Endothelial cell of umbilical vein (primary cell): ENCODE measurements around the gene EPS8L1. TPM values are rescaled to one million over a fixed set of nuclear protein-coding genes. Genes with fewer than 3 reads are reported as not detected.

ENCODE experiments used
- BruUV-seq: library from RNA; stranded (reverse); fragments of 400-500 nt; replicated peaks from 2 replicates; lab custom pipeline; 2021; lab: Mats Ljungman, UMichigan
- CTCF ChIA-PET: fragments of 300-600, 350-600 bp; sonication (Branson Sonifier 250); formaldehyde crosslinking; loops from one replicate; lab custom pipeline; 2021; ENCODE audit warnings: antibody characterized with exemption, inconsistent platforms; lab: Charles Lee
- POLR2A ChIA-PET: fragments of 300-600, 350-600 bp; sonication (Branson Sonifier 250); formaldehyde crosslinking; loops from one replicate; lab custom pipeline; 2021; ENCODE audit warnings: antibody characterized with exemption, inconsistent platforms; lab: Charles Lee
- DNase-seq: peaks from one replicate; pipeline ENCODE4 v3.0.0-alpha.2; 2011; ENCODE audit warnings: low read depth, low spot score
- FAIRE-seq: peaks from 2 replicates; lab custom pipeline; 2011; peaks lifted over from hg19 to GRCh38; lab: Jason Lieb, UNC
- H2AFZ ChIP-seq: 2 replicates; pipeline ENCODE4 v1.6.0; 2012; ENCODE audit warnings: low read depth, low read length, control low read depth, inconsistent platforms
- H3K27ac ChIP-seq: 2 replicates; pipeline ENCODE4 v1.5.1; 2011; ENCODE audit warnings: low read depth, mild to moderate bottlenecking, control low read depth, low read length, moderate library complexity; ENCODE audit not compliant: insufficient read depth
- H3K27me3 ChIP-seq, 2 experiments: 2 replicates each; pipeline versions ENCODE4 v1.6.0 to v1.6.1; 2011; ENCODE audit warnings: low read length in 2 of 2, mixed read lengths in 1 of 2; ENCODE audit not compliant: control insufficient read depth in 2 of 2, insufficient read depth in 2 of 2
- H3K36me3 ChIP-seq, 2 experiments: 2 replicates in 1 of 2; 3 replicates in 1 of 2; pipeline ENCODE4 v1.5.1; 2011; ENCODE audit warnings: low read length in 2 of 2, mild to moderate bottlenecking in 1 of 2, moderate library complexity in 1 of 2; ENCODE audit not compliant: control insufficient read depth in 2 of 2, insufficient read depth in 2 of 2; ENCODE audit errors: extremely low read depth in 1 of 2
- H3K4me1 ChIP-seq: 3 replicates; pipeline ENCODE4 v1.5.1; 2011; ENCODE audit warnings: mild to moderate bottlenecking, low read length; ENCODE audit not compliant: control insufficient read depth, insufficient read depth; ENCODE audit errors: extremely low read depth
- H3K4me2 ChIP-seq: 2 replicates; pipeline ENCODE4 v1.6.1; 2011; ENCODE audit warnings: low read length, control low read depth, mixed read lengths; ENCODE audit not compliant: insufficient read depth
- H3K4me3 ChIP-seq, 3 experiments: fragments of 200-600 bp in 1 of 3; sonication (generic), shearing (Covaris generic) in 1 of 3; replicated peaks in 1 of 3; 2 replicates each; pipeline ENCODE4 v1.5.1; 2011 to 2016; ENCODE audit warnings: control low read depth in 3 of 3, low read length in 3 of 3, mild to moderate bottlenecking in 2 of 3, inconsistent platforms in 1 of 3, low read depth in 1 of 3, moderate library complexity in 1 of 3; ENCODE audit not compliant: insufficient read depth in 1 of 3
- H3K79me2 ChIP-seq: 2 replicates; pipeline ENCODE4 v1.6.0; 2012; ENCODE audit warnings: low read length, inconsistent platforms; ENCODE audit not compliant: control insufficient read depth, insufficient read depth
- H3K9ac ChIP-seq: replicated peaks from 2 replicates; pipeline ENCODE3; 2011; ENCODE audit warnings: low read length, control low read depth; ENCODE audit not compliant: insufficient read depth; ENCODE audit errors: extremely low read depth
- H3K9me1 ChIP-seq: replicated peaks from 3 replicates; pipeline ENCODE4 v1.6.0; 2011; ENCODE audit warnings: mild to moderate bottlenecking, low read length; ENCODE audit not compliant: control insufficient read depth, insufficient read depth; ENCODE audit errors: extremely low read depth
- H3K9me3 ChIP-seq: replicated peaks from 2 replicates; pipeline ENCODE4 v1.5.1; 2012; ENCODE audit warnings: low read length, inconsistent platforms; ENCODE audit not compliant: control insufficient read depth, insufficient read depth
- H4K20me1 ChIP-seq: replicated peaks from 2 replicates; pipeline ENCODE3; 2011; ENCODE audit warnings: mild to moderate bottlenecking, low read length; ENCODE audit not compliant: control insufficient read depth, insufficient read depth; ENCODE audit errors: extremely low read depth
- CTCF ChIP-seq, 2 donors: IDR thresholded peaks; 1 replicate in 1 of 2; 2 replicates in 1 of 2; pipeline ENCODE4 v1.5.1; 2011; ENCODE audit warnings: low read length in 2 of 2, mild to moderate bottlenecking in 2 of 2, moderate library complexity in 2 of 2, control low read depth in 1 of 2, inconsistent platforms in 1 of 2, low read depth in 1 of 2; ENCODE audit not compliant: insufficient read depth in 1 of 2; ENCODE audit errors: extremely low read depth in 1 of 2
- EZH2 ChIP-seq: IDR thresholded peaks from 2 replicates; pipeline ENCODE4 v1.6.1; 2012; ENCODE audit warnings: borderline replicate concordance, low read depth, mild to moderate bottlenecking, moderate library complexity, low read length, inconsistent platforms; ENCODE audit not compliant: severe bottlenecking
- dilution Hi-C: fragments of 300-500 bp; cut with MboI; formaldehyde crosslinking; loops from one replicate; pipeline ENCODE4 v1.15.0; 2019; ENCODE audit warnings: low sequenced_read_pairs; ENCODE audit not compliant: extremely low pct_ligation_motif_present
- intact Hi-C: fragments of 100-400 bp; cut with micrococcal nuclease; formaldehyde crosslinking; loops from one replicate; pipeline ENCODE4 v1.10.0; 2022
- polyA plus RNA-seq, 4 experiments: library from polyadenylated mRNA; depleted of rRNA in 3 of 4; stranded (reverse) in 3 of 4; unstranded in 1 of 4; fragments of >200 nt; gene quantifications; 2 replicates each; pipeline versions ENCODE4 v1.2.1 to v1.2.3, GENCODE V29; 2011 to 2012; ENCODE audit warnings: missing spikeins in 1 of 4
- total RNA-seq: library from RNA; stranded (reverse); gene quantifications from 2 replicates; pipeline ENCODE4 v1.2.3, GENCODE V29; 2021

Gene EPS8L1
- total and polyA plus RNA-seq, 2 donors (not counting 3 experiments of a cell fraction or from before 2014, with no cell fraction given) = 15.9 to 28.9 TPM

- POLR2A ChIA-PET = no interaction called here
- dilution Hi-C loops = no loop called here
Observed at GRCh38 chr19:55132453-55133129, 56.9 kb downstream of the EPS8L1 start.

More at GRCh38 chr19:55132453-55133129, 56.9 kb downstream of the EPS8L1 start:
- Histone ChIP-seq H3K4me3 (no peak overlapping the region), H3K27ac (no peak overlapping the region), H3K9ac (no peak overlapping the region), H3K27me3 (peaks cover 0 to 4% of the 10 kb centered on the region in 2 experiments), H4K20me1 (no peaks in the 10 kb centered on the region), H2AFZ (no peak overlapping the region), H3K4me1 (no peaks in the 10 kb centered on the region), H3K9me3 (no peaks in the 10 kb centered on the region), H3K4me2 (no peak overlapping the region), H3K79me2 (no peaks in the 10 kb centered on the region), H3K9me1 (no peaks in the 10 kb centered on the region), H3K36me3 (no peaks in the 10 kb centered on the region)
- intact Hi-C loops = loop anchor here (1.0 to 10.0 kb wide), 3 partner anchors 44 to 651 kb away; no protein-coding TSS in a partner anchor
- BruUV-seq = no TSS peak
- CTCF ChIA-PET = interaction anchor here (0.7 to 2.9 kb wide), 13 partner anchors 9 to 655 kb away, joined by 3 to 51 read pairs (median 5); partner anchors contain the start of genes PPP1R12C and RDH13
- DNase-seq (no peak), FAIRE-seq (no peak)
- TF ChIP-seq EZH2 = no peak
- TF ChIP-seq CTCF (IDR thresholded peaks at IDR 0.05; ENCODE audit: extremely low read depth in 1 of 2, insufficient read depth in 1 of 2, low read depth in 1 of 2, low read length in 2 of 2) = peak; percentile 15 to 23
